Panc1 (cell line): ENCODE data around the gene GFRA1.
"Not testable (repeated sequence)": the region's sequence is repeated elsewhere in the genome, so short reads cannot be mapped to it uniquely, and the experiment has no call there.

Source experiments
- CTCF ChIP-seq: fragments of 450-650 bp; IDR thresholded peaks from 2 replicates; pipeline ENCODE4 v1.5.1; 2017; ENCODE audit warnings: mild to moderate bottlenecking
- POLR2AphosphoS5 ChIP-seq: IDR thresholded peaks from 2 replicates; pipeline ENCODE4 v1.6.1; 2012; ENCODE audit warnings: mild to moderate bottlenecking, low read depth, low read length, moderate library complexity
- TF ChIP-seq, protein P1 (sequence below), 2 experiments: IDR thresholded peaks; 2 replicates each; pipeline ENCODE4 v1.6.1; 2011 to 2012; ENCODE audit warnings: low read depth in 2 of 2, control low read depth in 1 of 2, low read length in 1 of 2, mild to moderate bottlenecking in 1 of 2, moderate library complexity in 1 of 2; ENCODE audit not compliant: insufficient read depth in 1 of 2

DNA sequence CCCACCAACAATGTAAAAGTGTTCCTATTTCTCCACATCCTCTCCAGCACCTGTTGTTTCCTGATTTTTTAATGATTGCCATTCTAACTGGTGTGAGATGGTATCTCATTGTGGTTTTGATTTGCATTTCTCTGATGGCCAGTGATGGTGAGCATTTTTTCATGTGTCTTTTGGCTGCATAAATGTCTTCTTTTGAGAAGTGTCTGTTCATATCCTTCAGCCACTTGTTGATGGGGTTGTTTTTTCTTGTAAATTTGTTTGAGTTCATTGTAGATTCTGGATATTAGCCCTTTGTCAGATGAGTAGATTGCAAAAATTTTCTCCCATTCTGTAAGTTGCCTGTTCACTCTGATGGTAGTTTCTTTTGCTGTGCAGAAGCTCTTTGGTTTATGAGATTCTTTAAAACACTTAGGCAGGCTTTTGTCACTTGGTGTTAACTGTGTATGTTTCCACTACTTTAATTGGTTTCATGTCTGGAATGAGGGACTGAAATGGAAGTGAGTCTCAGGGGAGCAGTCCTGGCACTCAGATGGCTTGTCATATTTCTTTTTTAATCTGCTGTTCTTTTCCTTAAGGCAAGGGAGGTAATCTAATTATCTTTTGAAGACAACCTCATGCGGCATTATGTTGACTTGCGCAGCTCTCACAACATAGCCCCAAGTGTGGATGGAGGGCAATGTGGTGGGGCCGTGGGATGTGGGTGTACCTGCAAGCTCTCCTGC lies 219.8 kb downstream of the GFRA1 start:
- TF ChIP-seq, protein P1, sequence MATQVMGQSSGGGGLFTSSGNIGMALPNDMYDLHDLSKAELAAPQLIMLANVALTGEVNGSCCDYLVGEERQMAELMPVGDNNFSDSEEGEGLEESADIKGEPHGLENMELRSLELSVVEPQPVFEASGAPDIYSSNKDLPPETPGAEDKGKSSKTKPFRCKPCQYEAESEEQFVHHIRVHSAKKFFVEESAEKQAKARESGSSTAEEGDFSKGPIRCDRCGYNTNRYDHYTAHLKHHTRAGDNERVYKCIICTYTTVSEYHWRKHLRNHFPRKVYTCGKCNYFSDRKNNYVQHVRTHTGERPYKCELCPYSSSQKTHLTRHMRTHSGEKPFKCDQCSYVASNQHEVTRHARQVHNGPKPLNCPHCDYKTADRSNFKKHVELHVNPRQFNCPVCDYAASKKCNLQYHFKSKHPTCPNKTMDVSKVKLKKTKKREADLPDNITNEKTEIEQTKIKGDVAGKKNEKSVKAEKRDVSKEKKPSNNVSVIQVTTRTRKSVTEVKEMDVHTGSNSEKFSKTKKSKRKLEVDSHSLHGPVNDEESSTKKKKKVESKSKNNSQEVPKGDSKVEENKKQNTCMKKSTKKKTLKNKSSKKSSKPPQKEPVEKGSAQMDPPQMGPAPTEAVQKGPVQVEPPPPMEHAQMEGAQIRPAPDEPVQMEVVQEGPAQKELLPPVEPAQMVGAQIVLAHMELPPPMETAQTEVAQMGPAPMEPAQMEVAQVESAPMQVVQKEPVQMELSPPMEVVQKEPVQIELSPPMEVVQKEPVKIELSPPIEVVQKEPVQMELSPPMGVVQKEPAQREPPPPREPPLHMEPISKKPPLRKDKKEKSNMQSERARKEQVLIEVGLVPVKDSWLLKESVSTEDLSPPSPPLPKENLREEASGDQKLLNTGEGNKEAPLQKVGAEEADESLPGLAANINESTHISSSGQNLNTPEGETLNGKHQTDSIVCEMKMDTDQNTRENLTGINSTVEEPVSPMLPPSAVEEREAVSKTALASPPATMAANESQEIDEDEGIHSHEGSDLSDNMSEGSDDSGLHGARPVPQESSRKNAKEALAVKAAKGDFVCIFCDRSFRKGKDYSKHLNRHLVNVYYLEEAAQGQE (IDR thresholded peaks at IDR 0.05; ENCODE audit: insufficient read depth in 1 of 2, low read depth in 2 of 2, low read length in 1 of 2) = not testable (repeated sequence)
- not testable (repeated sequence) for TF ChIP-seq CTCF, POLR2AphosphoS5
